K562 (cell line): Measurements from ENCODE around the gene TIGAR. TPM values are rescaled to one million over a fixed set of nuclear protein-coding genes. Genes with fewer than 3 reads are reported as not detected.

Experiments
- ATAC-seq: fragments of 200-7000 bp; cut with Tn5 transposase; 3 replicates; pipeline ENCODE4 v1.9.1; 2020; ENCODE audit warnings: moderate library complexity
- BruUV-seq: library from RNA; stranded (reverse); fragments of 400-500 nt; replicated peaks from 2 replicates; lab custom pipeline; 2021; lab: Mats Ljungman, UMichigan
- CTCF ChIA-PET: fragments of 300-600 bp; formaldehyde crosslinking; extraction: SDS; loops from one replicate; lab custom pipeline; 2021; ENCODE audit warnings: low intra/inter-chr PET ratio; lab: Yijun Ruan, JAX
- POLR2A ChIA-PET: fragments of 300-600, 350-650 bp; sonication (Branson Sonifier 250); formaldehyde crosslinking; extraction: SDS; loops from one replicate; lab custom pipeline; 2021; ENCODE audit warnings: antibody characterized with exemption, inconsistent platforms; lab: Yijun Ruan, JAX
- DNase-seq, 4 experiments: peaks; one replicate each; pipeline versions ENCODE4 v3.0.0 to v3.0.0-alpha.2; 2011 to 2018; ENCODE audit warnings: low spot score in 3 of 4, mixed read lengths in 3 of 4; ENCODE audit errors: extremely low read depth in 1 of 4
- FAIRE-seq: peaks from 2 replicates; lab custom pipeline; 2011; peaks lifted over from hg19 to GRCh38; lab: Jason Lieb, UNC
- H2AFZ ChIP-seq: 2 replicates; pipeline ENCODE4 v1.6.0; 2011; ENCODE audit warnings: low read depth, low read length, control low read depth, inconsistent platforms
- H3K27ac ChIP-seq: fragments of 200-600 bp; 3 replicates; pipeline ENCODE4 v1.8.0; 2011; ENCODE audit warnings: low read depth, mild to moderate bottlenecking, control low read depth, inconsistent platforms, low read length, moderate library complexity, mixed read lengths; ENCODE audit errors: extremely low read depth
- H3K27me3 ChIP-seq, 2 experiments: fragments of 300-600 bp in 1 of 2; 2 replicates in 1 of 2; 3 replicates in 1 of 2; pipeline versions ENCODE4 v1.6.0 to v1.8.0; 2011; ENCODE audit warnings: inconsistent platforms in 2 of 2, low read length in 2 of 2, mild to moderate bottlenecking in 1 of 2, mixed read lengths in 1 of 2, moderate library complexity in 1 of 2; ENCODE audit not compliant: control insufficient read depth in 2 of 2, insufficient read depth in 2 of 2
- H3K36me3 ChIP-seq: fragments of 300-600 bp; 3 replicates; pipeline ENCODE4 v1.8.0; 2011; ENCODE audit warnings: mild to moderate bottlenecking, low read length, inconsistent platforms; ENCODE audit not compliant: control insufficient read depth, insufficient read depth
- H3K4me1 ChIP-seq, 2 experiments: fragments of 200-600 bp in 1 of 2; replicated peaks in 1 of 2; 2 replicates in 1 of 2; 3 replicates in 1 of 2; pipeline versions ENCODE4 v1.5.1 to v1.8.0; 2011; ENCODE audit warnings: inconsistent platforms in 2 of 2, low read length in 2 of 2, mild to moderate bottlenecking in 1 of 2, mixed read lengths in 1 of 2, moderate library complexity in 1 of 2; ENCODE audit not compliant: control insufficient read depth in 2 of 2, insufficient read depth in 2 of 2
- H3K4me2 ChIP-seq: 2 replicates; pipeline ENCODE4 v1.6.1; 2011; ENCODE audit warnings: low read length, control low read depth, inconsistent platforms, mixed read lengths; ENCODE audit not compliant: insufficient read depth
- H3K4me3 ChIP-seq: fragments of 200-600 bp; sonication (generic), shearing (Covaris generic); 2 replicates; pipeline ENCODE4 v1.5.1; 2016; ENCODE audit warnings: control low read depth, inconsistent platforms
- H3K79me2 ChIP-seq: fragments of 200-600 bp; 3 replicates; pipeline ENCODE4 v1.8.0; 2011; ENCODE audit warnings: low read length, inconsistent platforms; ENCODE audit not compliant: control insufficient read depth, insufficient read depth
- H3K9ac ChIP-seq, 2 experiments: 2 replicates each; pipeline versions ENCODE4 v1.6.0 to v1.6.1; 2011; ENCODE audit warnings: low read depth in 2 of 2, low read length in 2 of 2, control low read depth in 1 of 2, inconsistent platforms in 1 of 2, mild to moderate bottlenecking in 1 of 2, mixed read lengths in 1 of 2; ENCODE audit not compliant: insufficient read depth in 1 of 2
- H3K9me1 ChIP-seq: one replicate; pipeline ENCODE4 v1.6.0; 2011; ENCODE audit warnings: inconsistent platforms, mild to moderate bottlenecking, low read length, moderate library complexity; ENCODE audit not compliant: control insufficient read depth, insufficient read depth
- H3K9me3 ChIP-seq: replicated peaks from 2 replicates; pipeline ENCODE4 v1.5.1; 2011; ENCODE audit warnings: low read depth, low read length, inconsistent platforms; ENCODE audit not compliant: control insufficient read depth, insufficient read depth
- H4K20me1 ChIP-seq: replicated peaks from 2 replicates; pipeline ENCODE4 v1.6.1; 2011; ENCODE audit warnings: low read length, inconsistent platforms, mixed read lengths; ENCODE audit not compliant: control insufficient read depth, insufficient read depth
- CEBPB ChIP-seq: fragments of 450-650 bp; IDR thresholded peaks from 2 replicates; pipeline ENCODE4 v1.6.1; 2016; ENCODE audit warnings: missing genetic modification characterization, missing compliant biosample characterization
- CEBPG ChIP-seq, 3 experiments: fragments of 200-800 bp in 1 of 3; sonication (Bioruptor generic) in 1 of 3; sonication (generic) in 1 of 3; formaldehyde crosslinking in 1 of 3; IDR thresholded peaks in 2 of 3; conservative IDR thresholded peaks in 1 of 3; 2 replicates each; pipeline versions ENCODE4 v1.6.1 to v1.8.0; 2016 to 2022; ENCODE audit warnings: missing compliant biosample characterization in 2 of 3, missing genetic modification characterization in 2 of 3, mild to moderate bottlenecking in 1 of 3, missing genetic modification reagents in 1 of 3
- MBD1 ChIP-seq: fragments of 250-450 bp; sonication (Bioruptor Pico); IDR thresholded peaks from 2 replicates; pipeline ENCODE4 v1.8.0; 2022; ENCODE audit warnings: inconsistent platforms
- POLR2G ChIP-seq: fragments of 200-400 bp; formaldehyde crosslinking; IDR thresholded peaks from 2 replicates; pipeline ENCODE4 v1.6.1; 2017; ENCODE audit warnings: low read depth, mild to moderate bottlenecking, antibody characterized with exemption, low read length, moderate library complexity
- RBFOX2 ChIP-seq: fragments of 200-400 bp; formaldehyde crosslinking; IDR thresholded peaks from 2 replicates; pipeline ENCODE4 v1.6.1; 2017; ENCODE audit warnings: low read depth, mild to moderate bottlenecking, low read length, moderate library complexity
- WGBS: fragments of 100-300 bp; shearing (Covaris generic); methylation state at CpG from one replicate; pipeline ENCODE4 v1.1.6; 2016; ENCODE audit warnings: low coverage, mixed read lengths; ENCODE audit not compliant: insufficient coverage; ENCODE audit errors: missing lambda C conversion rate; 5-methylcytosine and 5-hydroxymethylcytosine counted together
- in situ Hi-C: fragments of 300-500 bp; cut with MboI; formaldehyde crosslinking; loops from 4 replicates; pipeline ENCODE4 v1.15.0; 2018; ENCODE audit warnings: inconsistent platforms, mixed read lengths
- intact Hi-C: fragments of 100-400 bp; cut with micrococcal nuclease; formaldehyde crosslinking; loops from 2 replicates; pipeline ENCODE4 v1.14.2; 2022
- polyA plus RNA-seq, 8 experiments: library from polyadenylated mRNA; depleted of rRNA in 4 of 8; stranded (reverse) in 5 of 8; unstranded in 3 of 8; fragments of >200 nt; fragmentation: Nextera tagmentation in 2 of 8; fragmentation: Illumina TruSeq in 1 of 8; extraction: Ambion mirVana in 2 of 8; extraction: Trizol in 1 of 8; gene quantifications; 2 replicates each; pipeline versions ENCODE4 v1.2.1 to v1.2.3, GENCODE V29; 2011 to 2014; ENCODE audit warnings: inconsistent platforms in 1 of 8, missing spikeins in 1 of 8
- total RNA-seq, 7 experiments: library from RNA; depleted of rRNA in 6 of 7; stranded (reverse); fragments of >200 nt in 6 of 7; fragmentation: Illumina TruSeq in 2 of 7; extraction: Trizol in 2 of 7; gene quantifications; 2 replicates each; pipeline versions ENCODE4 v1.2.1 to v1.2.3, GENCODE V29; 2011 to 2021; ENCODE audit warnings: low replicate concordance in 1 of 7

Gene TIGAR
- total and polyA plus RNA-seq, 9 of the 15 experiments (the other 6 are each of a cell fraction or from before 2014, with no cell fraction given), result 0.11 to 1.0 (median 0.53) TPM; not detected in 2

GRCh38 chr12:4278329-4279197 lies 42.5 kb upstream of the TIGAR start:
- no peak overlapping the region for H3K4me2 ChIP-seq
- H3K79me2 ChIP-seq, result peaks cover 74% of the 10 kb centered on the region
- no peaks in the 10 kb centered on the region for H3K27me3 ChIP-seq
- no peak overlapping the region for H2AFZ ChIP-seq
- POLR2A ChIA-PET, result interaction anchor here (0.6 to 1.3 kb wide), 8 partner anchors 8 to 817 kb away, joined by 3 to 4 read pairs (median 3); partner anchors contain the start of gene RAD51AP1
- no peak for ATAC-seq
- H3K36me3 ChIP-seq, result peaks cover 76% of the 10 kb centered on the region
- no TSS peak for BruUV-seq
- CTCF ChIA-PET, result interaction anchor here (0.9 to 1.9 kb wide), 2 partner anchors 171 to 283 kb away, joined by 3 to 9 read pairs; no protein-coding TSS in a partner anchor
- H3K9ac ChIP-seq, result peak overlapping the region in 1 of 2 experiments; percentile 64; a peak in 1 of 4 replicates
- TF ChIP-seq MBD1 (CRISPR knock-in tag), result no peak
- TF ChIP-seq RBFOX2, result peak; percentile 44; the same call in 1 of the 2 replicates
- peak; percentile 27; the same call in 1 of the 2 replicates for TF ChIP-seq POLR2G
- peak; percentile 80 for TF ChIP-seq CEBPB (tag)
- TF ChIP-seq CEBPG (CRISPR knock-in tag; IDR thresholded peaks at IDR 0.05), result peak; percentile 60
- TF ChIP-seq CEBPG (tag; conservative IDR thresholded peaks at IDR 0.05 in 1 of 2, IDR thresholded peaks at IDR 0.05 in 1 of 2), result no peak
- DNase-seq, result no peak
- intact Hi-C loops (loop anchor here (5.0 kb wide), 1 partner anchor 281 kb away; no protein-coding TSS in a partner anchor), in situ Hi-C loops (loop anchor here (5.0 to 25.0 kb wide), 2 partner anchors 166 to 391 kb away; no protein-coding TSS in a partner anchor)
- no peak overlapping the region for H3K27ac ChIP-seq
- H4K20me1 ChIP-seq, result peaks cover 1% of the 10 kb centered on the region; the same call in 1 of the 2 replicates
- no peaks in the 10 kb centered on the region for H3K9me3 ChIP-seq
- no peak overlapping the region for H3K4me3 ChIP-seq
- no peaks in the 10 kb centered on the region for H3K9me1 ChIP-seq
- no peak for FAIRE-seq
- peaks cover 12 to 15% of the 10 kb centered on the region in 2 experiments; a peak in 4 of 5 replicates for H3K4me1 ChIP-seq
- 80% methylated on average over 12 of the region's 15 CpGs for WGBS
